ENCODE results near the gene ENOX2. TPM values are rescaled to one million over a fixed set of nuclear protein-coding genes. Genes with fewer than 3 reads are reported as not detected.

Gene ENOX2
- total and polyA plus RNA-seq, 7 donors = 4.7 to 13.4 (median 10.5) TPM

GRCh38 chrX:130652824-130653578 lies 250.0 kb downstream of the ENOX2 start:
- TF ChIP-seq CTCF (IDR thresholded peaks at IDR 0.05) = no peak
- Histone ChIP-seq H3K27me3 (ENCODE audit: insufficient read depth in 3 of 3, low read length in 2 of 3) (no peaks in the 10 kb centered on the region), H3K4me1 (no peaks in the 10 kb centered on the region), H3K36me3 (ENCODE audit: insufficient read depth in 1 of 2, low read depth in 1 of 2) (peaks cover 0 to 4% of the 10 kb centered on the region in 2 donors), H3K27ac (no peak overlapping the region), H3K9me3 (no peaks in the 10 kb centered on the region), H3K4me3 (no peak overlapping the region)
- ATAC-seq = no peak
- no peak for DNase-seq
- 73 to 94% (median 93%) methylated on average over 6 of the region's 6 CpGs for WGBS, 3 donors
- intact Hi-C loops (cut with DNase I) = no loop called here

- no peak overlapping the region for H3K27ac ChIP-seq
- intact Hi-C loops (cut with DNase I) = no loop called here
- DNase-seq = no peak
These were observed 253.3 kb downstream of the ENOX2 start for GRCh38 chrX:130649738-130650137.

DNA sequence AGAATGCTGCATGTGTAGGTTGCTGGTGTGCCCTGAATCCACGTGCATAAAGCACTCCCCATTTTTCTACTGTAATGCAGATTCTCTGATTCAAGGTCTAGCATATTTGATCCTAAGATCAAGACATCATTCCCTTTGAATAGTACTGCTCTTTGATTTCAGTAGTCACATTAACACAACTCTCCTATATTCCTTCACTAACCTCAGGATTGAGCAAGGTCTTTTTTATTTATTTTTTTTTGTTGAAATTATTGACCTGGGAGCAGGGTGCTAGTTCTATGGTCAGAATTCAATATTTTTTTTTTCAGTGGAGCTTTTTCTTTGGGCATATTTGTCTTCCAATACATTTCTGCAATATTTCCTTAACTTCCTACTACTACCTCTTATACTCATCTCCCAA lies 255.5 kb downstream of the ENOX2 start:
- Histone ChIP-seq H3K36me3 (ENCODE audit: insufficient read depth in 1 of 2, low read depth in 1 of 2) (no peaks in the 10 kb centered on the region), H3K9me3 (no peaks in the 10 kb centered on the region), H3K27ac (no peak overlapping the region), H3K27me3 (ENCODE audit: insufficient read depth in 3 of 3, low read length in 2 of 3) (no peaks in the 10 kb centered on the region), H3K4me1 (no peaks in the 10 kb centered on the region), H3K4me3 (no peak overlapping the region)
- TF ChIP-seq CTCF (IDR thresholded peaks at IDR 0.05) = no peak
- 62 to 100% (median 95%) methylated on average over 1 of the region's 1 CpG for WGBS, 3 donors
- intact Hi-C loops (cut with DNase I) = no loop called here
- ATAC-seq (no peak), DNase-seq (no peak)

More at GRCh38 chrX:130649738-130650137, 253.3 kb downstream of the ENOX2 start:
- Histone ChIP-seq H3K4me1 (no peaks in the 10 kb centered on the region), H3K36me3 (ENCODE audit: insufficient read depth in 1 of 2, low read depth in 1 of 2) (no peaks in the 10 kb centered on the region), H3K9me3 (no peaks in the 10 kb centered on the region), H3K27me3 (ENCODE audit: insufficient read depth in 3 of 3, low read length in 2 of 3) (no peaks in the 10 kb centered on the region), H3K4me3 (no peak overlapping the region)
- TF ChIP-seq CTCF (IDR thresholded peaks at IDR 0.05) = no peak
- ATAC-seq = no peak

DNA sequence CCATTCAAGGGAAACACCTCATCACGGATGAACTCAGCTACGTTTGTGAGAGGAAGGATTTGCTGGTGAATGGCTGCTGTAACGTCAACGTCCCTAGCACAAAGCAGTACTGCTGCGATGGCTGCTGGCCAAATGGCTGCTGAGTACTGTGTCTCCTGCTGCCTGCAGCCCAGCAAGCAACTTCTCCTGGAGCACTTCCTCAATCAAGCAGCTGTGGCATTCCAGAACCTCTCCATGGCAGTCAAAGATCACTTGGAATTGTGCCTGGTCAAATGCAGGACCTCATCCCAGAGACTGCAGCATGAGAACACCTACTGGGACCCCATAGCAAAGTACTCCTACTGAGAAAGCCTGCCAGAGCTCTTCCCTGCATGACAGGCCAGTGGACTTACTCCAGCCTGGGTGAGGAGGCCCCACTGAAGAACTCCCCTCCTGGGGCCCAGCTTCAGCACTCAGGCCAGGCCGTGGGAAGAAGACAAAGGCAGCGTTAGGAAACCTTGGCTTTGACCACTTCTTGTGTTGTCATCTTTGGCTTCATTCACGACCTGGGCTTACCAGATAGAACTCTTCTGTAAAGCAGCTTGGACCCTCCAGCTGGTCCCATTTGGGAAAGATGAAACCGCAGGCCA lies 256.9 kb downstream of the ENOX2 start:
- TF ChIP-seq CTCF (IDR thresholded peaks at IDR 0.05) = no peak
- no peaks in the 10 kb centered on the region for H3K9me3 ChIP-seq
- no peaks in the 10 kb centered on the region for H3K4me1 ChIP-seq
- no peak overlapping the region for H3K27ac ChIP-seq
- no peak overlapping the region for H3K4me3 ChIP-seq
- no peaks in the 10 kb centered on the region for H3K27me3 ChIP-seq (ENCODE audit: insufficient read depth in 3 of 3, low read length in 2 of 3)
- no peaks in the 10 kb centered on the region for H3K36me3 ChIP-seq (ENCODE audit: insufficient read depth in 1 of 2, low read depth in 1 of 2)
- 59 to 73% (median 60%) methylated on average over 9 of the region's 9 CpGs for WGBS, 3 donors
- ATAC-seq (peak in 1 of 4 donors; percentile 25), DNase-seq (peak in 1 of 2 donors; percentile 17)
- intact Hi-C loops (cut with DNase I) = no loop called here

All from psoas muscle (tissue), 8 donors.